HCT116 (cell line): ENCODE data around the gene TMEM100. TPM values are rescaled to one million over a fixed set of nuclear protein-coding genes. Genes with fewer than 3 reads are reported as not detected.

ENCODE experiments used
- ATAC-seq: fragments of 200-7000 bp; cut with Tn5 transposase; 2 replicates; pipeline ENCODE4 v1.9.1; 2020; ENCODE audit warnings: mild to moderate bottlenecking, moderate library complexity
- BruUV-seq: library from RNA; stranded (reverse); fragments of 400-500 nt; replicated peaks from 2 replicates; lab custom pipeline; 2021; lab: Mats Ljungman, UMichigan
- CTCF ChIA-PET: fragments of 300-600 bp; sonication (Branson Sonifier 250); formaldehyde crosslinking; loops from one replicate; lab custom pipeline; 2021; ENCODE audit warnings: antibody characterized with exemption; lab: Charles Lee
- POLR2A ChIA-PET: fragments of 300-600, 350-600 bp; sonication (Branson Sonifier 250); formaldehyde crosslinking; loops from one replicate; lab custom pipeline; 2021; ENCODE audit warnings: antibody characterized with exemption; lab: Charles Lee
- RAD21 ChIA-PET, 2 experiments: fragments of 300-600 bp; sonication (Branson Sonifier 250); formaldehyde crosslinking; loops; one replicate each; lab custom pipeline; 2023; ENCODE audit warnings: low total read pairs in 2 of 2; ENCODE audit not compliant: uncharacterized antibody in 2 of 2, unreplicated experiment in 2 of 2, low non-redundant PET in 1 of 2; lab: Charles Lee
- DNase-seq: peaks from one replicate; pipeline ENCODE4 v3.0.0-alpha.2; 2010; ENCODE audit warnings: low read depth, low spot score
- H2AFZ ChIP-seq: fragments of 200-600 bp; shearing (Covaris generic), sonication (generic); 2 replicates; pipeline ENCODE4 v1.6.1; 2017; ENCODE audit warnings: low read depth, mixed run types, mixed read lengths, antibody characterized with exemption, low read length; ENCODE audit not compliant: poor library complexity, severe bottlenecking
- H3K27ac ChIP-seq: 2 replicates; pipeline ENCODE4 v1.5.1; 2012; ENCODE audit warnings: low read depth, low read length
- H3K27me3 ChIP-seq: fragments of 200-600 bp; sonication (generic); 2 replicates; pipeline ENCODE4 v1.6.1; 2016; ENCODE audit warnings: mixed run types, low read length, mixed read lengths; ENCODE audit not compliant: insufficient read depth
- H3K36me3 ChIP-seq, 2 experiments: fragments of 200-500 bp in 1 of 2; fragments of 200-600 bp in 1 of 2; sonication (Bioruptor generic) in 1 of 2; sonication (generic) in 1 of 2; 2 replicates each; pipeline versions ENCODE4 v1.5.1 to v1.6.1; 2014 to 2016; ENCODE audit warnings: low read length in 2 of 2, inconsistent platforms in 1 of 2, mixed read lengths in 1 of 2, mixed run types in 1 of 2; ENCODE audit not compliant: insufficient read depth in 2 of 2, control insufficient read depth in 1 of 2
- H3K4me1 ChIP-seq, 2 experiments: fragments of 200-600 bp in 1 of 2; sonication (generic) in 1 of 2; 2 replicates each; pipeline versions ENCODE4 v1.5.1 to v1.6.1; 2012 to 2017; ENCODE audit warnings: low read length in 2 of 2, inconsistent platforms in 1 of 2, mild to moderate bottlenecking in 1 of 2, mixed read lengths in 1 of 2, mixed run types in 1 of 2, moderate library complexity in 1 of 2; ENCODE audit not compliant: insufficient read depth in 2 of 2, control insufficient read depth in 1 of 2
- H3K4me2 ChIP-seq: fragments of 200-600 bp; sonication (generic); 2 replicates; pipeline ENCODE4 v1.6.1; 2017; ENCODE audit warnings: mixed run types, low read length, mixed read lengths
- H3K4me3 ChIP-seq, 2 experiments: fragments of 200-600 bp in 1 of 2; sonication (generic) in 1 of 2; replicated peaks in 1 of 2; 2 replicates each; pipeline ENCODE4 v1.5.1; 2011 to 2016; ENCODE audit warnings: low read length in 2 of 2, control low read depth in 1 of 2, low read depth in 1 of 2, mild to moderate bottlenecking in 1 of 2, mixed read lengths in 1 of 2, mixed run types in 1 of 2
- H3K79me2 ChIP-seq: fragments of 200-600 bp; sonication (generic); 2 replicates; pipeline ENCODE4 v1.6.1; 2017; ENCODE audit warnings: mild to moderate bottlenecking, mixed run types, low read length, moderate library complexity, mixed read lengths; ENCODE audit not compliant: insufficient read depth
- H3K9ac ChIP-seq: fragments of 200-600 bp; sonication (generic); 2 replicates; pipeline ENCODE4 v1.6.1; 2016; ENCODE audit warnings: low read length, mixed read lengths
- H3K9me2 ChIP-seq: fragments of 200-600 bp; sonication (generic), shearing (Covaris generic); 2 replicates; pipeline ENCODE4 v1.6.1; 2017; ENCODE audit warnings: mixed run types, mild to moderate bottlenecking, moderate library complexity; ENCODE audit not compliant: insufficient read depth
- H3K9me3 ChIP-seq, 2 experiments: fragments of 200-500 bp in 1 of 2; fragments of 200-600 bp in 1 of 2; sonication (Bioruptor generic) in 1 of 2; sonication (generic) in 1 of 2; 2 replicates each; pipeline ENCODE4 v1.6.1; 2014 to 2017; ENCODE audit warnings: low read length in 2 of 2, mixed read lengths in 2 of 2, inconsistent platforms in 1 of 2, low read depth in 1 of 2, mild to moderate bottlenecking in 1 of 2, mixed run types in 1 of 2, moderate library complexity in 1 of 2; ENCODE audit not compliant: control insufficient read depth in 1 of 2, insufficient read depth in 1 of 2
- H4K20me1 ChIP-seq: fragments of 200-600 bp; sonication (generic), shearing (Covaris generic); 2 replicates; pipeline ENCODE4 v1.6.1; 2017; ENCODE audit warnings: mixed run types, mild to moderate bottlenecking, moderate library complexity; ENCODE audit not compliant: insufficient read depth
- ATF3 ChIP-seq: IDR thresholded peaks from 2 replicates; pipeline ENCODE4 v1.6.1; 2012
- CBX3 ChIP-seq: IDR thresholded peaks from 2 replicates; pipeline ENCODE4 v1.6.1; 2012; ENCODE audit warnings: low read depth
- CEBPB ChIP-seq: IDR thresholded peaks from 2 replicates; pipeline ENCODE4 v1.6.1; 2012; ENCODE audit warnings: low read depth
- CTCF ChIP-seq, 3 experiments: fragments of 200-600 bp in 1 of 3; sonication (generic) in 1 of 3; IDR thresholded peaks in 2 of 3; conservative IDR thresholded peaks in 1 of 3; 2 replicates each; pipeline ENCODE4 v1.5.1; 2012 to 2017; ENCODE audit warnings: low read depth in 2 of 3, low read length in 2 of 3, antibody characterized with exemption in 1 of 3, borderline replicate concordance in 1 of 3, control low read depth in 1 of 3, mild to moderate bottlenecking in 1 of 3, mixed read lengths in 1 of 3, mixed run types in 1 of 3, moderate library complexity in 1 of 3; ENCODE audit not compliant: insufficient read depth in 1 of 3
- EGR1 ChIP-seq: IDR thresholded peaks from 2 replicates; pipeline ENCODE4 v1.6.1; 2012; ENCODE audit warnings: low read depth
- ELF1 ChIP-seq: IDR thresholded peaks from 2 replicates; pipeline ENCODE4 v1.6.1; 2012; ENCODE audit warnings: low read depth, borderline replicate concordance
- EZH2phosphoT487 ChIP-seq: fragments of 200-600 bp; IDR thresholded peaks from 2 replicates; pipeline ENCODE4 v1.6.1; 2018; ENCODE audit warnings: antibody characterized with exemption, borderline replicate concordance
- FOSL1 ChIP-seq: IDR thresholded peaks from 2 replicates; pipeline ENCODE4 v1.6.1; 2012; ENCODE audit warnings: low read depth
- MAX ChIP-seq: IDR thresholded peaks from 2 replicates; pipeline ENCODE4 v1.6.1; 2012
- POLR2AphosphoS5 ChIP-seq: IDR thresholded peaks from 2 replicates; pipeline ENCODE4 v1.6.1; 2011; ENCODE audit warnings: mild to moderate bottlenecking, low read depth, low read length, moderate library complexity
- RAD21 ChIP-seq: IDR thresholded peaks from 2 replicates; pipeline ENCODE4 v1.6.1; 2012; ENCODE audit warnings: low read depth, mild to moderate bottlenecking
- REST ChIP-seq: IDR thresholded peaks from 2 replicates; pipeline ENCODE4 v1.6.1; 2012; ENCODE audit warnings: low read depth
- SIN3A ChIP-seq: IDR thresholded peaks from 2 replicates; pipeline ENCODE4 v1.6.1; 2012; ENCODE audit warnings: low read depth
- TCF7L2 ChIP-seq: IDR thresholded peaks from 2 replicates; pipeline ENCODE4 v1.7.0; 2011; ENCODE audit warnings: borderline replicate concordance, inconsistent platforms; ENCODE audit not compliant: insufficient read depth, insufficient read length; ENCODE audit errors: extremely low read depth
- YY1 ChIP-seq: IDR thresholded peaks from 2 replicates; pipeline ENCODE4 v1.6.1; 2011; ENCODE audit warnings: low read length, low read depth, moderate library complexity, mild to moderate bottlenecking; ENCODE audit not compliant: insufficient replicate concordance; ENCODE audit errors: extremely low read depth
- ZBTB33 ChIP-seq: IDR thresholded peaks from 2 replicates; pipeline ENCODE4 v1.6.1; 2011; ENCODE audit warnings: mild to moderate bottlenecking, low read length, moderate library complexity; ENCODE audit not compliant: insufficient replicate concordance; ENCODE audit errors: extremely low read depth
- ZFX ChIP-seq: fragments of 450-650 bp; IDR thresholded peaks from 2 replicates; pipeline ENCODE4 v1.6.1; 2017
- ZNF274 ChIP-seq: fragments of 200-500 bp; sonication (Bioruptor generic); IDR thresholded peaks from 2 replicates; pipeline ENCODE4 v1.6.1; 2014; ENCODE audit warnings: mild to moderate bottlenecking, low read depth, low read length, inconsistent platforms
- intact Hi-C: fragments of 100-400 bp; cut with micrococcal nuclease; formaldehyde crosslinking; loops from 2 replicates; pipeline ENCODE4 v1.10.0; 2022
- total RNA-seq: library from RNA; stranded (reverse); gene quantifications from one replicate; pipeline ENCODE4 v1.2.1, GENCODE V29; 2021; ENCODE audit not compliant: unreplicated experiment

The TMEM100 gene
- total RNA-seq, 1 experiment from 2014 or later: not detected

GRCh38 chr17:55683550-55684315 lies 38.9 kb downstream of the TMEM100 start:
- ChIA-PET RAD21 (no interaction called here), CTCF (no interaction called here), POLR2A (no interaction called here)
- H3K9ac ChIP-seq: no peak overlapping the region
- no peaks in the 10 kb centered on the region for H3K79me2 ChIP-seq
- no peak for DNase-seq
- H3K9me2 ChIP-seq: no peaks in the 10 kb centered on the region
- peaks cover 55% of the 10 kb centered on the region for H3K27me3 ChIP-seq
- no peaks in the 10 kb centered on the region for H3K4me1 ChIP-seq
- no peaks in the 10 kb centered on the region for H3K9me3 ChIP-seq
- no peak for ATAC-seq
- TF ChIP-seq REST (no peak), RAD21 (no peak), MAX (no peak), CEBPB (no peak), EZH2phosphoT487 (no peak), CTCF (IDR thresholded peaks at IDR 0.05 in 2 of 3, conservative IDR thresholded peaks at IDR 0.05 in 1 of 3; ENCODE audit: borderline replicate concordance in 1 of 3, insufficient read depth in 1 of 3, low read depth in 2 of 3, low read length in 2 of 3) (no peak), YY1 (no peak), ZBTB33 (no peak), ELF1 (no peak), TCF7L2 (no peak), ZFX (no peak), SIN3A (no peak), ATF3 (no peak), ZNF274 (no peak), FOSL1 (no peak), CBX3 (no peak), POLR2AphosphoS5 (no peak), EGR1 (no peak)
- TF ChIP-seq, all 23 proteins: peak for 0
- Histone ChIP-seq H3K4me3 (no peak overlapping the region), H3K36me3 (no peaks in the 10 kb centered on the region), H2AFZ (no peak overlapping the region), H3K27ac (no peak overlapping the region), H3K4me2 (no peak overlapping the region), H4K20me1 (no peaks in the 10 kb centered on the region)
- BruUV-seq: no TSS peak
- intact Hi-C loops: no loop called here
